Measurements from ENCODE around the gene ERBB4.

Gene ERBB4

DNA sequence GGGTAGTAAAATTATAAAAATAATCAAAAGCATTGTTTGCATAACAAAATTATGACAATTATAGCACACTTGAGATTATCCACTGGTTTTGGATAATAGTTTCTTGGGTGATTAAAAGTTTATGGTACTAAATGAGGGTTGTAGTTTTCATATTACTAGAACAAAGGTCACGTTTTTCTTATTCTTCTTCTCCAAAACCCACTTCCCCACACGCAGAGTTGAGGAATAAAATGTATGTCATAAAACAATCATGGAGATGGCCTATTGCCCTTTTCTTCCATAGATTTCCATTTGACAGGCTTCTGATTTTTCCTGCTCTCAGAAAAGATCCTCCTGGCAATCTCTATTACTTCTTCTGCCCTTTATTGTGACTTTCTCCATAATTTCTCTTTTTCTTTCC lies 863.9 kb downstream of the ERBB4 start:
- no peak for TF ChIP-seq CTCF (IDR thresholded peaks at IDR 0.05; ENCODE audit: insufficient read depth, low read depth, low read length, missing control alignments)
- DNase-seq (ENCODE audit: low read depth), result no peak
- no peak overlapping the region for H3K4me3 ChIP-seq (ENCODE audit: low read length)

- no peak for TF ChIP-seq CTCF (IDR thresholded peaks at IDR 0.05; ENCODE audit: insufficient read depth, low read depth, low read length, missing control alignments)
- no peak for DNase-seq (ENCODE audit: low read depth)
- no peak overlapping the region for H3K4me3 ChIP-seq (ENCODE audit: low read length)
These were observed 865.3 kb downstream of the ERBB4 start for GRCh38 chr2:211673133-211673905.

DNA sequence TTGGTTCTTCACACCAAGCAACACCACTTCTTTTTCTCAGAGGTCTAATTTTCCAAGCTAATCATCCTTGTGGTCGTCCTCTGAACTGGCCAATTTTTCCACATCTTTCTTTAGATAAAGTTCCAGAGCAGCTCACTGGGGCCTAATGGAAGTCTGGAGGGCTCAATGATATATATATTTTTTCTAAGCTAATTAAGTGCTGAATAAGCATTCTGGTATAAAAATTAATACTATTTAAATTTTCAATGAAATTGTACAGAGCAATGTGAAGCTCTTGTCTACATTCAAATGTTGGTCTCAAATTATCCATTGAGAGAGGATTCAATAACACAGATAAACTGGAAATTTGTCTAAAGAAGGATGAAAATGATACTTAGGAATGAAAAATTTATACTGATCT lies 866.6 kb downstream of the ERBB4 start:
- DNase-seq (ENCODE audit: low read depth), result no peak
- TF ChIP-seq CTCF (IDR thresholded peaks at IDR 0.05; ENCODE audit: insufficient read depth, low read depth, low read length, missing control alignments), result no peak

DNA sequence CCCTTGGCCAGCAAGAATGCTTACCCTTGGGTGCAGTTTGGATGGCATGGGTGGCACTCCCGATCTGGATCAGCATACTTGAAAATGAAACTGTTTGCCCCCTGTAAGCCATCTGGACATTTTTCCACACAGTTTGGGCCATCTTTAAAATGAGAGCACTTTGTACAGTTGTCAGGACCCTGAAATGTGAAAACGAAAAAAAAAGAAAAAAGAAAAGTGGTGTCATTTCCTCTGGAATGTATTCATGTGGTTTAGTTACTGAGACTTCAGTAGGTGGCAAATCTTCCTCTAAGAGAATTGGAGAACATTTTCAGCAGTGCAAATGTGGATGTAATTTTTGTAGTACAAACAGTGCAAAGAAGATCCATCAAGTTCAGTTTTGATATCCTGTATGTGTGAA lies 873.3 kb downstream of the ERBB4 start:
- TF ChIP-seq CTCF (IDR thresholded peaks at IDR 0.05; ENCODE audit: insufficient read depth, low read depth, low read length, missing control alignments), result no peak
- no peak for DNase-seq (ENCODE audit: low read depth)
- no peak overlapping the region for H3K4me3 ChIP-seq (ENCODE audit: low read length)

More for the DNA sequence above, 866.6 kb downstream of the ERBB4 start:
- H3K4me3 ChIP-seq (ENCODE audit: low read length), result no peak overlapping the region

DNA sequence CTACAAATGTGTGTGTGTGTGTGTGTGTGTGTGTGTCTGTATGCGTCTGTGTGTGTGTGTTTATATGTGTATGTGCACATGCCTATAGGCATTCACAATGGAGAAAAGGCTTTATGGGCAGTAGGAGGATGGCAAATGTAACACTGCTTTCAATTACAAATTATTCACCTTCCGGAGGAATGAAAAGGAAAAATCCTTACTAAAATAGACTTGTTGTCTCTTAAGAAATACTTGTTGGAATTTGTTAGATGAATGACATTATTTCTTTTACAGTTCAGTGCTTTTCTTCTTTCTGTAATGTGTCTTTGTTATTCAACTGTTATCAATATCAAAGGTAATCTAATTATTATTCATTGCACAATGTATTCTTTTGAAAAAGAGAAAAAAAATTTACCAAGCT lies 874.3 kb downstream of the ERBB4 start:
- no peak for DNase-seq (ENCODE audit: low read depth)
- no peak overlapping the region for H3K4me3 ChIP-seq (ENCODE audit: low read length)
- no peak for TF ChIP-seq CTCF (IDR thresholded peaks at IDR 0.05; ENCODE audit: insufficient read depth, low read depth, low read length, missing control alignments)

GRCh38 chr2:211654211-211654780 lies 884.3 kb downstream of the ERBB4 start:
- TF ChIP-seq CTCF (IDR thresholded peaks at IDR 0.05; ENCODE audit: insufficient read depth, low read depth, low read length, missing control alignments), result no peak
- H3K4me3 ChIP-seq (ENCODE audit: low read length), result no peak overlapping the region
- DNase-seq (ENCODE audit: low read depth), result no peak

DNA sequence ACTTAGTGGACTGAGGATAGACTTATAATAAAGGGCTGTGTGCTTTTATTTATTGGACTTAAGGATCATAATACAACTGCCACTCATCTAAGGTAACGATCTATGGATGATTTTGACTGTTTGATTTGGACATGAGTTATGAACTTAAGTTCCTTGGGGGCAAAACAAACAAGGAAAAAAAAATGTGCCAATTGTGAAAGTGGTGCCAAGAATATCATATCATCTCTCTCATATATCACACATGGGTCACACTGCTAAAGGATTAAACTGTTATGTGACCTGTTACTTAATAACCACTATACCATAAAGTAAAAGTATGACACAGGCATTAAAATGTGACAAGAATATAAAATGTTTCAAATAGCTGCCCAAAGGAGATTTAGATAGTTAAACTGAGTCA lies 886.3 kb downstream of the ERBB4 start:
- no peak for DNase-seq (ENCODE audit: low read depth)
- no peak overlapping the region for H3K4me3 ChIP-seq (ENCODE audit: low read length)
- TF ChIP-seq CTCF (IDR thresholded peaks at IDR 0.05; ENCODE audit: insufficient read depth, low read depth, low read length, missing control alignments), result no peak

Measured in epithelial cell of esophagus (primary cell).